AG09309 (cell line): ENCODE results near the gene PPP1R7.

ENCODE experiments used
- DNase-seq: peaks from one replicate; pipeline ENCODE4 v3.0.0-alpha.2; 2010; ENCODE audit warnings: low read depth
- H3K4me3 ChIP-seq: 2 replicates; pipeline ENCODE4 v1.5.1; 2011; ENCODE audit warnings: mild to moderate bottlenecking, low read depth, low read length, moderate library complexity; ENCODE audit not compliant: control insufficient read depth
- TF ChIP-seq, protein P1 (sequence below): IDR thresholded peaks from 2 replicates; pipeline ENCODE4 v1.5.1; 2011; ENCODE audit warnings: mild to moderate bottlenecking, low read depth, low read length, inconsistent platforms; ENCODE audit not compliant: insufficient read depth, control insufficient read depth; ENCODE audit errors: missing control alignments

Gene PPP1R7

DNA sequence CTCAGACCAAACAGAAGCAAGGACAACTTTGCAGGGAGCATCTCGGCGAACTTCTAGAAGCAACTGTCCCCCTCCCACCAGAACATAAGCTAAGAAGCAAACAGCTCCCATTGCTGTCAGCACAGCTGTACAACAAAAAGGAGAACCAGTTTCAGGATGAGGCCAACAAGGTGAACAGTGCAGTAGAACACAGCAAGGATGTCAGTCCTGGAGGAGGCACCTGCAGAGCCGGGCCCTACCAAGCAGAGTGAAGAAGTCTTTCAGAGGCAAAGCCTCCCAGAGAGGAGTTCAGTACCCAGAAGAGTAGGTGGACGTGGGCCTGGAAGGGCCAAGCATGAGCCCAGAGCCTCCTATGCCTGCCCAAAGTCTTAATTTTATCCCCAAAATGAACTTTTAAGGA lies 2.0 kb upstream of the PPP1R7 start:
- TF ChIP-seq, protein P1, sequence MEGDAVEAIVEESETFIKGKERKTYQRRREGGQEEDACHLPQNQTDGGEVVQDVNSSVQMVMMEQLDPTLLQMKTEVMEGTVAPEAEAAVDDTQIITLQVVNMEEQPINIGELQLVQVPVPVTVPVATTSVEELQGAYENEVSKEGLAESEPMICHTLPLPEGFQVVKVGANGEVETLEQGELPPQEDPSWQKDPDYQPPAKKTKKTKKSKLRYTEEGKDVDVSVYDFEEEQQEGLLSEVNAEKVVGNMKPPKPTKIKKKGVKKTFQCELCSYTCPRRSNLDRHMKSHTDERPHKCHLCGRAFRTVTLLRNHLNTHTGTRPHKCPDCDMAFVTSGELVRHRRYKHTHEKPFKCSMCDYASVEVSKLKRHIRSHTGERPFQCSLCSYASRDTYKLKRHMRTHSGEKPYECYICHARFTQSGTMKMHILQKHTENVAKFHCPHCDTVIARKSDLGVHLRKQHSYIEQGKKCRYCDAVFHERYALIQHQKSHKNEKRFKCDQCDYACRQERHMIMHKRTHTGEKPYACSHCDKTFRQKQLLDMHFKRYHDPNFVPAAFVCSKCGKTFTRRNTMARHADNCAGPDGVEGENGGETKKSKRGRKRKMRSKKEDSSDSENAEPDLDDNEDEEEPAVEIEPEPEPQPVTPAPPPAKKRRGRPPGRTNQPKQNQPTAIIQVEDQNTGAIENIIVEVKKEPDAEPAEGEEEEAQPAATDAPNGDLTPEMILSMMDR, result no peak
- no peak for DNase-seq
- H3K4me3 ChIP-seq, result no peak overlapping the region

- peak within 1 kb of the TSS; percentile 84 for H3K4me3 ChIP-seq
- TF ChIP-seq, protein P1, result no peak
- DNase-seq, result peak; percentile 58
Measured at GRCh38 chr2:241148891-241149674, 1.2 kb upstream of the PPP1R7 start, which contains the start of gene PASK. Gene PASK, minus strand, starts transcription at chr2:241149472. Its CDS starts 6,440 bp downstream, at chr2:241143032.

GRCh38 chr2:241149675-241149924 lies 667 bp upstream of the PPP1R7 start:
- TF ChIP-seq, protein P1, result no peak
- peak overlapping the region; percentile 84 for H3K4me3 ChIP-seq
- no peak for DNase-seq

DNA sequence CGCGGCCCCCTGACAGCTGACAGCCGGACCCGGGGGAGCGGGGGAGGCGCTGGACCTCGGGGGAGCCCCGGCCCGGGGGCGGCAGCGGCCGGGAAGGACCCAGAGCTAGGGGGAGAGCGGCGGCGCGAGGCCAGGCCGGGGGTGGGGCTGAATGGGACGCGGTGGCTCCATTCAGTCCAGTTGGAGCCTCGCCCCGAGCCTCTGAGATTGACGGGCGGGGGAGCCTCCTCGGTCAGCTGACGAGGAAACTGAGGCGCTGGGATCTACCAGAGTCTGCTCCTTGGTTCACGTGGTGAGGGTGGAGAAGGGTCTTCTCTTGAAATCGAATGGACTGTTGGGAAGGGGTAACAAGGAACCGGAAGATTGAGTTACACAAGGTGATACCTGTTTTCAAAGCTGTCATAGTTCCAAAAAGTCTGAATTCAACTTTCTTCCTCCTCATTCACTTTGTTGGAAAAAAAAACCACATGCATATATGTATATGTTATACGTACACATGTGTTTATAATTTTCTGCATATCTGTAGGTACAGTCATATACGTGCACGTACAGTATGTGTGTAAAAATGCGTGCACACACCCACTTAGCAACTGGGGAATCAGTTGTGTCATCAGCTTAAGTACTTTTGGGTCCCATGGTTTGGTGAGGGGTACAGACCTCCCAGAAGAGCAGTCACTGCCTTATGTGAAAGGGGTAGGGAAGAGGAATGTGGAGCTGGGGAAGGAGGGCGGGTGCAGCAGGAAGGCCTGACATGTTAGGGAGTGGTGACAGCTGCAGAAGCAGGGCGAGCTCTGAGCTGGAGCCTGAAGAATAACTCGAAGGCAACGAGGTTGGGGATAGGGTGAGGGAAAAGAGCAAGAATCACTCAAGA lies 628 bp downstream of the PPP1R7 start:
- TF ChIP-seq, protein P1, result no peak
- H3K4me3 ChIP-seq, result peak overlapping the region; percentile 84
- no peak for DNase-seq

DNA sequence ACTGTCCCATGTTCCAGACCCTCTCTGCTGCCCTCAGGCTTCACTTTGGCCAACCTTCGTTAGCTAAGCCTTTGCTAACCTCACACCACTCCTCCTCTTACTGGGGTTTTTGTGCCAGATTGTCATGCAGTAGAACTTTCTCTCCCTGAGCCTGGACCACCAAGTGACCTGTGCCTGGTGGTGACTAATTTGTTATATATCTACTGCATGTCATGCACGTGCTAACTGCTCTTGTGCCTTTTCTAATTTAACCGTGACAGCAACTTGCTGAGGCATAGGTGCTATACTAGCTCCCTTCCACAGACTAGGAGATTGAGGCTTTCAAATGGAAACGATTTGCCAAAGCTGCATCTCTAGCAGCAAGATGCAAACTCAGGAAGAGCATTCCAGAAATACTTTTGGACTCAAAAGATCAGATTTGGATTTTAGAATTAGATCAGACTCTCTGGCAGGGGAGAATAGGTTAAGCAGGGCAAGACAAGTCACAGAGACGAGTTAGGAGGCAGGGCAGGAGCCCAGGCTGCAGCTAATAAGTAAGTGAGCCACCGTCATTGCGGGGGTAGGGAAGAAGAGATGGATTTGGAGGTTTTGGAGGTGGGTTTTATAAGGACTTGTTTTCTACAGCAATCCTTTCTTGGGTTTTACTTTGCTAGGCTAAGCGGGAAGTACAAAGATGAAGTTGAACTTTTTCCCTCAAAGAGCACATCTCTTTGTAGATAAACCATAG lies 1.8 kb downstream of the PPP1R7 start:
- TF ChIP-seq, protein P1, result no peak
- DNase-seq, result no peak
- no peak overlapping the region for H3K4me3 ChIP-seq

DNA sequence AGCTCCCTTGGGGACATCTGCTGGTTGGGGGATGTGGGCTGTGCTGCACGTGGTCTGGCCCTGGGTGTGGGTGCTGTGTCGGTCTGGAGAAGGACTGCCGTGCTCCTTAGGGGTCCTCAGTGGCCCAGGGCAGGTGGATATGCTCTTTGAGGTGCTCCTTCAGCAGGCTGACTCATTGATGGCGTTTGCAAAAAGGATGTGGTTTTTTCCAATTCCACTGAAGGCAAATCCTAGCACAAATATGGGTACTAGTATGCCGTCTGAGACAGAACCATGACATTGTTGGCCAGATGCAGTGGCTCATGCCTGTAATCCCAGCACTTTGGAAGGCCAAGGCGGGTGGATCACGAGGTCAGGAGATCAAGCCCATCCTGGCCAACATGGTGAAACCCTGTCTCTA lies 3.3 kb downstream of the PPP1R7 start:
- TF ChIP-seq, protein P1, result no peak
- H3K4me3 ChIP-seq, result no peak overlapping the region
- DNase-seq, result no peak
